NCI-H1694 (cell line): ENCODE measurements around the gene FAM184B.
A peak's percentile ranks its signal among the peaks of the same experiment; 100 is the strongest.
"Not testable (repeated sequence)": the region's sequence is repeated elsewhere in the genome, so short reads cannot be mapped to it uniquely, and the experiment has no call there.

Experiments
- DNase-seq: peaks from one replicate; lab custom pipeline; 2025; lab: John Stamatoyannopoulos, UW

Gene FAM184B

GRCh38 chr4:17718471-17718870 is 63.0 kb downstream of the FAM184B start:
- DNase-seq = no peak

- DNase-seq = peak; percentile 71
Observed at GRCh38 chr4:17717301-17717700, 64.1 kb downstream of the FAM184B start.

GRCh38 chr4:17715511-17715910 is 65.9 kb downstream of the FAM184B start:
- no peak for DNase-seq

GRCh38 chr4:17713779-17714178 is 67.6 kb downstream of the FAM184B start:
- no peak for DNase-seq

- DNase-seq = no peak
Observed at GRCh38 chr4:17712166-17712565, 69.3 kb downstream of the FAM184B start.

GRCh38 chr4:17711206-17711605 is 70.2 kb downstream of the FAM184B start:
- DNase-seq = not testable (repeated sequence)

- no peak for DNase-seq
Observed at GRCh38 chr4:17709763-17710068, 71.7 kb downstream of the FAM184B start.

GRCh38 chr4:17708992-17709762 is 72.2 kb downstream of the FAM184B start:
- DNase-seq = no peak

GRCh38 chr4:17707671-17708070 is 73.8 kb downstream of the FAM184B start:
- no peak for DNase-seq

- no peak for DNase-seq
Observed at GRCh38 chr4:17705107-17705506, 76.3 kb downstream of the FAM184B start.

- DNase-seq = no peak
Observed at GRCh38 chr4:17704020-17704650, 77.3 kb downstream of the FAM184B start.

GRCh38 chr4:17702641-17703040 is 78.8 kb downstream of the FAM184B start:
- DNase-seq = no peak

GRCh38 chr4:17701882-17702281 is 79.5 kb downstream of the FAM184B start:
- DNase-seq = no peak

- no peak for DNase-seq
Observed at GRCh38 chr4:17701138-17701839, 80.1 kb downstream of the FAM184B start.

GRCh38 chr4:17699380-17699779 is 82.0 kb downstream of the FAM184B start:
- no peak for DNase-seq

GRCh38 chr4:17698116-17698515 is 83.3 kb downstream of the FAM184B start:
- no peak for DNase-seq

- DNase-seq = no peak
Observed at GRCh38 chr4:17695341-17695740, 86.1 kb downstream of the FAM184B start.

GRCh38 chr4:17694552-17694951 is 86.9 kb downstream of the FAM184B start:
- DNase-seq = no peak

GRCh38 chr4:17690898-17691297 is 90.5 kb downstream of the FAM184B start:
- no peak for DNase-seq

- DNase-seq = no peak
Observed at GRCh38 chr4:17690135-17690534, 91.3 kb downstream of the FAM184B start.

GRCh38 chr4:17688011-17688441 is 93.4 kb downstream of the FAM184B start:
- no peak for DNase-seq

GRCh38 chr4:17687237-17687857 is 94.1 kb downstream of the FAM184B start:
- DNase-seq = no peak

GRCh38 chr4:17684648-17685047 is 96.8 kb downstream of the FAM184B start:
- not testable (repeated sequence) for DNase-seq
